Stimulated activated CD4-positive, alpha-beta T cell treated with anti-CD3 and anti-CD28 coated beads, TNF-alpha, amount 100 ng/mL, for 1 hour (primary cell): ENCODE measurements around the gene ARHGDIG.

ENCODE experiments used
- DNase-seq, 3 donors: peaks; one replicate each; pipeline ENCODE4 v3.0.0-alpha.2; 2020; ENCODE audit warnings: low read depth in 3 of 3, low spot score in 1 of 3

The ARHGDIG gene

GRCh38 chr16:296806-297510 is 16.6 kb downstream of the ARHGDIG start:
- DNase-seq: no peak

GRCh38 chr16:297832-298231 is 17.4 kb downstream of the ARHGDIG start:
- DNase-seq: no peak

- DNase-seq: no peak
These were observed 20.8 kb downstream of the ARHGDIG start for GRCh38 chr16:301235-301634.

- DNase-seq: no peak
These were observed 21.6 kb downstream of the ARHGDIG start for GRCh38 chr16:301950-302349.

GRCh38 chr16:303760-304505 is 23.5 kb downstream of the ARHGDIG start:
- DNase-seq: no peak

GRCh38 chr16:305916-306626 is 25.7 kb downstream of the ARHGDIG start:
- DNase-seq: no peak

- DNase-seq: no peak
These were observed 26.6 kb downstream of the ARHGDIG start for GRCh38 chr16:306911-307370.

- no peak for DNase-seq
These were observed 27.4 kb downstream of the ARHGDIG start for GRCh38 chr16:307691-308312.

- no peak for DNase-seq
These were observed 29.1 kb downstream of the ARHGDIG start for GRCh38 chr16:309476-309875.

GRCh38 chr16:311725-312124 is 31.3 kb downstream of the ARHGDIG start:
- DNase-seq: no peak

- no peak for DNase-seq
These were observed 34.0 kb downstream of the ARHGDIG start for GRCh38 chr16:314351-314750.

GRCh38 chr16:314795-315299 is 34.5 kb downstream of the ARHGDIG start:
- DNase-seq: no peak

GRCh38 chr16:316741-317464 is 36.5 kb downstream of the ARHGDIG start:
- DNase-seq: no peak

- no peak for DNase-seq
These were observed 37.2 kb downstream of the ARHGDIG start for GRCh38 chr16:317583-317982.

GRCh38 chr16:318628-319027 is 38.2 kb downstream of the ARHGDIG start:
- DNase-seq: no peak

- no peak for DNase-seq
These were observed 39.8 kb downstream of the ARHGDIG start for GRCh38 chr16:320206-320605.

GRCh38 chr16:321532-321931 is 41.1 kb downstream of the ARHGDIG start:
- DNase-seq: no peak

GRCh38 chr16:322476-323143 is 42.2 kb downstream of the ARHGDIG start:
- DNase-seq: no peak

- DNase-seq: no peak
These were observed 43.7 kb downstream of the ARHGDIG start for GRCh38 chr16:324201-324450.
